ENCODE results near the gene DVL3.

DNA sequence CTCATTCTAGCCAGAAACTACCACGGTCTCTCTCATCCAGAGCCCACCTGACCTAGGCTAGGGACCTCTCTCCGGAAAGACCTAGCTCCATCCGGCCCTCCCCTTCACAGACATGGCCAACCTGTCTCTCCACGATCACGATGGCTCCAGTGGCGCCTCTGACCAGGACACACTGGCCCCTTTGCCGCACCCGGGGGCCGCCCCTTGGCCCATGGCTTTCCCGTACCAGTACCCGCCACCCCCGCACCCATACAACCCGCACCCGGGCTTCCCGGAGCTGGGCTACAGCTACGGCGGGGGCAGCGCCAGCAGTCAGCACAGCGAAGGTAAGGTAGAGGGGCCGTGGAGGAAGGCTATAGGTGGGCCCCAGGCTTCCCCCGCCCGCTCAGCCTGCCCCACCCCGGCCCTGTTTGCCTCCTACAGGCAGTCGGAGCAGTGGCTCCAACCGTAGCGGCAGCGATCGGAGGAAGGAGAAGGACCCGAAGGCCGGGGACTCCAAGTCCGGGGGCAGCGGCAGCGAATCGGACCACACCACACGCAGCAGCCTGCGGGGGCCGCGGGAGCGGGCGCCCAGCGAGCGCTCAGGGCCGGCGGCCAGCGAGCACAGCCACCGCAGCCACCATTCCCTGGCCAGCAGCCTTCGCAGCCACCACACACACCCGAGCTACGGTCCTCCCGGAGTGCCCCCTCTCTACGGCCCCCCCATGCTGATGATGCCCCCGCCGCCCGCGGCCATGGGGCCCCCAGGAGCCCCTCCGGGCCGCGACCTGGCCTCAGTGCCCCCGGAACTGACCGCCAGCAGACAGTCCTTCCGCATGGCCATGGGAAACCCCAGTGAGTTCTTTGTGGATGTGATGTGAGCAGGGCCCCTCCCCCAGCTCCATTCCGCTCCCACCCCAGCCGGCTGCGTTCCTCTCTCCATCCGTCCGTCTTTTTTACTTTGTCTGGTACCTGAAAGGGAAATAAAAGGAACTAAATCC lies 15.0 kb downstream of the DVL3 start:
- TF ChIP-seq POLR2AphosphoS5 (IDR thresholded peaks at IDR 0.05; ENCODE audit: low read depth), result no peak
- TF ChIP-seq NANOG (IDR thresholded peaks at IDR 0.05; ENCODE audit: borderline replicate concordance), result no peak
- no peak for TF ChIP-seq REST (IDR thresholded peaks at IDR 0.05; ENCODE audit: unreplicated experiment)
- no peak for TF ChIP-seq EZH2phosphoT487 (IDR thresholded peaks at IDR 0.05; ENCODE audit: unreplicated experiment)
- TF ChIP-seq ZNF114 (CRISPR knock-in tag; IDR thresholded peaks at IDR 0.05), result no peak
- no peak for TF ChIP-seq CTCF (conservative IDR thresholded peaks at IDR 0.05; ENCODE audit: low read depth in 2 of 2)
- no peak for TF ChIP-seq CREB1 (CRISPR knock-in tag; IDR thresholded peaks at IDR 0.05; ENCODE audit: low read depth)
